ENCODE measurements around the gene NLRP6. TPM values are rescaled to one million over a fixed set of nuclear protein-coding genes. Genes with fewer than 3 reads are reported as not detected.

NLRP6 gene
- total RNA-seq, 1 experiment from 2014 or later, result not detected

GRCh38 chr11:280706-281485, 2.7 kb downstream of the NLRP6 start:
- Histone ChIP-seq H3K27ac (ENCODE audit: insufficient read length, low read depth, low read length) (no peak overlapping the region), H3K4me2 (ENCODE audit: insufficient read depth, insufficient read length, low read length) (no peak overlapping the region), H3K9me3 (ENCODE audit: control insufficient read depth, low read depth, low read length) (no peaks in the 10 kb centered on the region), H2BK15ac (ENCODE audit: low read depth, low read length) (peak overlapping the region; percentile 27; the same call in 1 of the 2 replicates), H3K14ac (ENCODE audit: insufficient read depth, low read length) (no peak overlapping the region), H4K20me1 (ENCODE audit: control insufficient read depth, insufficient read depth, insufficient read length) (no peaks in the 10 kb centered on the region), H2BK5ac (ENCODE audit: insufficient read length, low read length) (no peak overlapping the region), H3K18ac (ENCODE audit: insufficient read length, low read depth, low read length) (no peak overlapping the region), H4K91ac (ENCODE audit: insufficient read length, low read depth, low read length) (no peak overlapping the region), H3K79me2 (ENCODE audit: insufficient read depth, low read length) (no peaks in the 10 kb centered on the region), H2BK12ac (ENCODE audit: insufficient read length, low read depth, low read length) (no peak overlapping the region), H2BK20ac (ENCODE audit: low read depth, low read length, poor library complexity, severe bottlenecking) (no peak overlapping the region), H3K4ac (ENCODE audit: low read depth, low read length) (no peak overlapping the region), H3K23ac (ENCODE audit: insufficient read length, low read depth, low read length) (no peak overlapping the region), H2BK120ac (ENCODE audit: low read depth, low read length, poor library complexity, severe bottlenecking) (no peak overlapping the region), H3K23me2 (ENCODE audit: insufficient read length, low read depth, low read length, poor library complexity, severe bottlenecking) (no peaks in the 10 kb centered on the region), H3K56ac (ENCODE audit: insufficient read length, low read depth, low read length) (no peak overlapping the region), H4K5ac (ENCODE audit: insufficient read length, low read depth, low read length) (no peak overlapping the region), H3T11ph (ENCODE audit: low read length) (no peak overlapping the region), H3K79me1 (ENCODE audit: insufficient read depth, low read depth, low read length, poor library complexity, severe bottlenecking) (no peaks in the 10 kb centered on the region), H3K9ac (ENCODE audit: extremely low read depth, insufficient read length, low read length) (no peak overlapping the region), H3K4me1 (ENCODE audit: insufficient read depth, low read length) (no peaks in the 10 kb centered on the region), H3K27me3 (ENCODE audit: insufficient read depth, low read length) (no peaks in the 10 kb centered on the region), H2AK5ac (ENCODE audit: insufficient read length, low read length) (no peak overlapping the region), H4K8ac (replicated peaks; ENCODE audit: insufficient read length, low read depth, low read length) (no peak overlapping the region), H2AFZ (ENCODE audit: low read length) (no peak overlapping the region)
- H3K4me3 Mint-ChIP-seq, result no peak overlapping the region
- H3K4me1 Mint-ChIP-seq, result peaks cover 24 to 34% of the 10 kb centered on the region in 2 experiments
- DNase-seq, result no peak
- H3K36me3 Mint-ChIP-seq (ENCODE audit: insufficient read depth in 1 of 3, low read depth in 3 of 3), result no peaks in the 10 kb centered on the region; a peak in 2 of 7 replicates
- WGBS (ENCODE audit: extremely low coverage, insufficient read length, low lambda C conversion rate), result no CpG with 5 or more reads among the region's 79 CpGs
- no peak overlapping the region for H3K27ac Mint-ChIP-seq
- no peak for TF ChIP-seq CTCF (conservative IDR thresholded peaks at IDR 0.05)
- H3K27me3 Mint-ChIP-seq (ENCODE audit: low read depth), result no peaks in the 10 kb centered on the region; the same call in 1 of the 2 replicates
- peaks cover 2% of the 10 kb centered on the region in 2 experiments; a peak in 1 of 5 replicates for H3K9me3 Mint-ChIP-seq

All from H9 (cell line).